ENCODE measurements around the gene ZBTB21.
A peak's percentile ranks its signal among the peaks of the same experiment; 100 is the strongest.

The ZBTB21 gene

DNA sequence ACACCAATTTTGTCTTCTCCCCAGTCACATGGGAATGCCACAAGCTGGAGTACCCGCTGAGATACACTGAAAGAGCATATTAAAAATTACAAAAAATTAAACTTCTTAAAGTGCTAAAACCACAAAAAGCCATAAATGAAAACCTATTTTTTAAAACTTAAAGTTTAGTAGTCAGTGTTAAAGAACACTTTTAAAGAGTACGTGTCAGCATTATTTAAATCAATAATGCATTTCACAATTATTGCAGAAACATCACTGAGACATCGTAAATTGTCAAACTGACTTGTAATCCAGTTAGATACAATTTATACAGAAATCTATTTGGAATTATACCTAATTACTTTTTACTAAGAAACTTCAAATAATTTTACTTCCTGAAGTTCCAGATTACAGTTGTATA is 22.9 kb downstream of the ZBTB21 start:
- DNase-seq = no peak

DNA sequence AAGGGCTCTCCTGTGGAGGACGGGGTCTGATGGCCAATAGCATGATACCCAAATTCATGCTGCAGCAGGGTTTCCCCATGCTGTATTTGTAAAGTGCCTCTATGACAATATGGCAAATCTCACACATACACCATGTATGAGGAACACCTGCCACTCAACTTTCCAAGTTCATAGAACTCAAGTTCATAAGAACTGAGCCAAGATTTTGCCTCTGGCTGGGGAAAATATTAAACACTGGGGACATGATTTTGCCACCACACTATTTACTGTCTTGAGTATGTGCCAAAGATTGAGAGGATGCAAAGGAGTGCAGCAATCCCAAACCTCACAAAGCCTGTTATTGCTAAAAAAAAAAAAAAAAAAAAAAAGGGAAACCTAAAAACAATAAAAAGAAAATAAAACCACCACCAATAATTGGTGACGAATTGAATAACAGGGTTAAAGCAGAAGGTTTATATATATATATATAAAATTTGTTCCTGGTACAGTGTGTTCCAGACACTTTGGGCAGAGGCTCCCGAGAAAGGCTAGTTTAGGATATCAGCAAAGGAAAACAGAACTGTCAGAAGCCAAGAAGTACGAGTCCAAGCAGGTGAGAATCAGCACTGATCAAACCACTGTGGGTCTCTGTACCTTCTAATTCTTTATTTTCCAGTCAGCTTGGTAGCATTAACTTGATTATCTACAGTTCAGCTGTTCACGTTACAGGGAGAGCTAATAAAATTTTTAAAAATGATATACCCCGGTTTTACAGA is 24.3 kb downstream of the ZBTB21 start:
- DNase-seq = no peak

DNA sequence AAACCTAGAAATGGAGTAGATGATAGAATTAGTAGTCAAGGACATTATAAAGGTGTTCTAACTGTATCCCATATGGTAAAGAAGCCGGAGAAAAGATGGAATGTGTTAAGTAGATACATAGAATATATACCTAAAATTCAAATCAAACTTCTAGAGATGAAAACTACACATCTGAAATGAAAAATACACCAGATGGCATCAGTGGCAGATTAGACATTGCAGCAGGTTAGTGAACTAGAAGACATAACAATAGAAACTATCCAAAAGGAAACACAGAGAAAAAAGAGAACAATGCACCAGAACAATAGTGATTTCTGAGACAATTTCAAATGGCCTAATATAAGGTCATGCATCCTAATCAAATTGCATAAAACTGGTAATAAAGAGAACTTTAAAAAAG is 26.9 kb downstream of the ZBTB21 start:
- DNase-seq = no peak

DNA sequence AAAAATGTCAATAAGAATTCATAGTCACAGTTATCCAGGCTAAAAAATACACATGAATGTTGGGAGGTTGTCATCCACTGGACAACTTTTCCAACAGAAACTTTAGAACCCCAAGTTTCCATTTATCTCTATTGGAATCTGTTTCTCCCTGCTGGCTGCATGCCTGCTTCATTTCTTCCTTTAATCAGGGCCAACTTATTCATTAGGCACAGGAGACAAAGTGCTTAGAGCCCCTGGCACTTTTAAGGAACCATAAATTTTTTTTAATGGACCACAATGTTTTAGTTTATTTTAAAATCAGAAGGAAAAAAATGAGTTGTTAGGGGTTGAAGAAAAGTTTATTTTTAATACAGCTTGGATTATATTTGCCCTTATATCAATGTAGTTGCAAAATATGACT is 29.6 kb downstream of the ZBTB21 start:
- no peak for DNase-seq

DNA sequence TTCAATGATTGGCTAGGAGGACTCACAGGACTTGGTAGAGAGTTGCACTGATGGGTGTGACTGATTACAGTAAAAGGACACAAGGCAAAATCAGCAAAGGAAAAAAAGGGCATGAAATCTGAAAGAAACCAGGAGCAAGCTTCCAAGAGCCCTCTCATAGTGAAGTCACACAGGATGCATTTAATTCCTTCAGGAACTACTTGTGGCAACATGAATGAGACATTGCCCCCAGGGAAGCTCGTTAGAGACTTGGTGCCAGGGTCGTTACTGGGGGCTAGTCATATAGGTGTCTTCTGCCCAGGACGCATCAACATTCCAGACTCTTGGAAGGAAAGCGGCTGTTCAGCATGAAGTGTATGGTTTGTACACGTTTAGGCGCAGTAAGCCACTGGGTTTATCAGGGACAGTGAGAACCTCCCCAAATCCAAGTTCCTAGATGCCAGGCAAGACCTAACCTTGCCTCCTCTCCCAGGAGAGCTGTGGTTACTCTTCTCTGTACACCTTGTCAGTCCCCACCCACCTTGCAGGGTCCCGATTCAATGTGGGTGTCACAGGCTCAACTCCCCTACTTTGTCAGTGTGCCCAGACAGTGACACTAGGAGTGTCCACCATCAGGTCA is 30.3 kb downstream of the ZBTB21 start:
- no peak for DNase-seq

DNA sequence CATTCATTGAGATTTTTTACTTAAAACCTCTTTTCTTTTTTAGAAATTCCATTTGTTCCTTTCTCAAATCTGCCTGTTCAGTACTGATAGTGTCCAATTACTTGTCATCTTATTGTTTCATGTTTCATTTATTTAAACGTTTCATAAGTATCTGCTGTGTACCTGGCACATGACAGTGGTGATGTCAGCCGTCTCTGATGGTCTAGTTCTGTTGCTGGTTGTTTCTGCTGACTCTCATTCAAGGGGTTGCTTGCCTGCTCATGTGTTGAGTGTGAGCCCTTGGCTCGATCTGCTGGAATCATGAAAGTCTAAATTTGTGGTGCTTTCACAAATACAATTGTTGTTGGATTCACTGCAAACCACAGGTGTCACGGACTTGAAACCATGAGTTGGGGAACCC is 30.8 kb downstream of the ZBTB21 start:
- DNase-seq = no peak

DNA sequence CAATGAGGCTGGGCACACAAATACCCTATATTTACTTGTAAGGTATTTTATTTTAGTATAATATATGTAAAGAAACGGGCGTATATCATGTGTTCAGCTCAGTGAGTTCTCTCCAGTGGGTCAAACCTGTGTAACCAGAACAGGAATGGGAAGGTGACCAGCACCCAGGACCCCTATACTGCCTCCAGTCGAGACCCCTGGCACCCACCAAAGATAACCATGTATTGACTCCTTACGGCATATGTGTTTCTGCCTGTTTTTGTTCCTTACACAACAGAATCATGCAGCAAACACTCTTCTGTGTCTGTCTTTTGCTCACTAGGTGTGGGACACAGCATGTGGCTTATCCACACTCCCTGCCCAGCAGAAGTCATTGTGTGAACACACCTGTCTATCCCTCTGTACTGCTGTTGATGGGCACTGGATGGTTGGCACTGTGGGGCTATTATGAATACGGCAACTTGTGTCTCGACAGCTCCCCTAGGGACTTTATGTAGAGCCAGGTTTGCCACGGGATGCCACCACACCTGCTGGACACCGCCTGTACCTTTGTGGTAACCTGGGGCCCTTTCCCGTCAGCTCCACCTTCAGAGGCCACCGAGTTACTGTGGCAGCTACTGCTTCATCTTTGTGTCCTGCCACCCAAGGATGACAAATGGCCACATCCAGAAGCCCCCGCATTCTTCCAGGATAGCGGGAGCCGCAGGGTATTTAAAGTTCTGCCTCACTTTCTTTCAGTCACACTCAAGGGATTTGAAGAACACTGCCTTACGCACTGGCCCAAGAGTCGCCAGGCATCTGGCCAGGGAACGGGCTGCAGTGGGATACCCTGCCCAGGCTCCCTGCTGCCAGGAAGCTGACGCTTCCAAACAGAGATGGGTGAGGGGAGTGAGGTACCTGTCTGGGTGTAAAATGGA is 32.9 kb downstream of the ZBTB21 start:
- DNase-seq = no peak

DNA sequence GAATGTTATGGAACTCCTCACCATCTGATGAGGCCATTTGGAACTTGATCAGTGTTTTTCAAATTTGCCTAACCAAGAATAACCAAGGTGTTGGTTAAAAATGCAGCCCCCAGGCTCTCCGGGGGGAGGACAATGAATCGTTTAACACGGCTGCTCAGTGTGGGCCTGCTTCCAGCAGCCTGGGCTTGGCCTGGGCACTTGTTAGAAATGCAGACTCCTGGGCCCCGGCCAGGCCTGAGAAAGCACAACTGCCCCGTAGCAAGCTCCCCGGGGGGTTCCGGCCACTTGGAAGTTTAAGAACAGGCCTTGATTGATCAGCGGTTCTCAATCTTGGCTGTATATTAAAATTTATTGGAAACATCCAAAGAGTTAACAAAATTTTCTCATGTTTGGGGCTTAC is 33.5 kb downstream of the ZBTB21 start:
- no peak for DNase-seq

DNA sequence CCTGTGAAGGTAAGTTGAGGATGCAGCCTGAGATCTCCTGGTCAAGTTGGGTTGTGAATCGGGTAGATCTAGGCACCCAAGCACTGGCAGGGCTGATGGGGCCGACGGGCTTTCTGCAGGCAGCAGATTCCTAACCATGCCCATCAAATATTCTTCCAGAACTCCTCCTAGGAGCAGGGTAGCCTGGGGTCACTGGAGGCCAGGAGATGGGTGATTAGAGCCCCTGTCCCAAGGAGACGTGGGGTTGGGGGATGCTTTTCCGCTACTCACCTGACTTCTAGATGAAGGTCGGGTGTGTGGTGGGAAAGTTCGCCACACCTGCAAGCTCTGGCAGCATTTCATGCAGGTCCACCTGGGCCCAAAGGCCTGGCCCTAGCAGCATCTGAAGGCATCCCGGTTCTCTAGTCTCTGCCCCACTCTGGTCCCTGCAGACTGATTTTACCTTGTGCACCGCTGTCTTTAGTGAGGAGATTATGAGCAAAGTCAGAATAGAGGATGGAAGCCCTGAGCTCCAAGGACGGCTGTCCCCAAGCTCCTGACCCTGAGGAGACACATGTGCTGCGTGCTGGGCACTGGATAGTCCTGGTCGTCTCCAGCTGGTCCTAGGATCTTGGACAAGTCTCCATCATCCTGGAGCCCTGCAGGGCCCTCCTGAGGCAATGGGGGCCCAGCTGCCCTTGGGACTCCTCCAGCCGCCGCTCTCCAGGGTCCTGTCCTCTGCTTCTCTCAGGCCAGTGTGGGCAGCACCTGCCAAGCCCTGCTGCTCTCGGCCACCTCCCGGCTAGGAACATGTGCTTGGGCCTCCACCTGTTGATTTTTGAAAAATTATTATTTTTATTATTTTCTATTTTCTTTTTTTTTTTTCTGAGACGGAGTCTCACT is 34.5 kb downstream of the ZBTB21 start:
- no peak for DNase-seq

DNA sequence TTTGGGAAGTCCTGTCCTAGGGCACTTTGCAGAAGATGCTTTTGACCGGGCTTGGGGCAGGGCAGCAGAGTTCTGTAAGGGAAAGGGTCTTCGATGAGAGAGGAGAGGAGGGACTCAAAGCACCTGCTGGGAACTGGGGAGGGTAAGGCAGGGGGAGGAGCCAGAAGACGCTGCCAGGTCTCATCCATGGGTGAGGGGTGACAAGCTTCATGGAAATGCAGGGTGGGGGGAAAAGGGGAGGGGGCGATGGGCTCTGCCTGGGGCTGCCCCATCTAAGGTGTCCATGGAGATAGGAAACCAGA is 35.5 kb downstream of the ZBTB21 start:
- no peak for DNase-seq

DNA sequence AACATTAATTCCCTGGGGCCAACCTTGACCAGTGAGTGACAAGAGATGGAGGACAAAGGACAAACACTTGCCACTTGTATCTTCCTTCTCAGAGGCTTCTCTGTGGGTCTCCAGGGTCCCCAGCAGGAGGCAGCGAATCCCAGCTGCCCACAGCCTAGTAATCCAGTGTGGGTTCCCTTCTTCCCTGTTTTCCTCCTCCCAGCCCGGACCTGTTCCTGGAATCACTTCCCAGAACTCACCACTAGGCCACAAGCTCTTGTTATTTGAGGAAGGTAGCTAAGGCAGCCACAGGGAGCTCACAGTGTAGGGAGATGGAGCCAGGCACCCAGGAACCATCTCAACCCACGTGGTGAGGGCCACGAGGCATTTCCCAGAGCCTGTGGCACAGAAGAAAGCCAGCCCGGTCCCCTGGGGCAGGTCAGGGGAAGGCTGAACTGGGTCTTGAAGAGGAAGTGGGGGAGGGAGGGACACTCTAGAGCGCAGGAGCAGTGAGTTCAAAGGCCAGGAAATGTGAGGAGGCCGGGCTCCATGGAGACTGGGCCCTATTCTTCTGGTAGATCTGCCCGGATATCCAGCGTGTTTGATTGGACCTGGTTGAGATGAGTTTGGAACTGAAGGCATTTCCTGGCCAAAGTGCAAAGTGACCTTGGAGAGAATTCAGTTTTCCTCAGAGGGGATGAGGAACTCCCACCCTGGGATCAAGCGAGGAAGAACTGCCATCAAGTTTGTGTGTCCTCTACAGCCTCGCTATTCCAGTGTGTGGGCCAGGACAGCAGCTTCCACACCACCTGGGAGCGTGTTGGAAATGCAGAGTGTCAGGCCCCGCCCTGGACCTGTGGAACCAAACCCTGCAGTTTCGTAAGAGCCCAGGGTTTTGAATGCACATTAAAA is 36.1 kb downstream of the ZBTB21 start:
- DNase-seq = peak; percentile 26

DNA sequence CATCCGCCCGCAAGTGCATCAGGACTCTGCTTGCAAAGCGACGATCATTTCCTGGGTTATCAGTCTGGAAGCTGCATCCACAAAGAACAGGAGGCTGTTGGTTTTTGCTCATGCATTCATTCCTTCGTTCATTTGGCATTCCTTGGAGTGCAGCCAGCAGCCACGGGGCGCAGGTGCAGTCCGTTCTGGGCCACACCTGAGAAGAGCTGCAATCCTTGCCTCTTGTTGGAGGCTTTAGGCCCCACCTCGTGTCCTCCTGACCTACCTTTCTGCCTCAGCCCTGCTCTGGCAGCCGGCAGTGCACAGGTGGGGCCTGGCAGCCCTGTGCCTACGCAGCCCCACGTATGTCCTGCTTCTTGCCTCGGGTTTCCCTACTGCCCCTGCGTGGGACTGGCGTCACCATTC is 36.7 kb downstream of the ZBTB21 start:
- DNase-seq = no peak

DNA sequence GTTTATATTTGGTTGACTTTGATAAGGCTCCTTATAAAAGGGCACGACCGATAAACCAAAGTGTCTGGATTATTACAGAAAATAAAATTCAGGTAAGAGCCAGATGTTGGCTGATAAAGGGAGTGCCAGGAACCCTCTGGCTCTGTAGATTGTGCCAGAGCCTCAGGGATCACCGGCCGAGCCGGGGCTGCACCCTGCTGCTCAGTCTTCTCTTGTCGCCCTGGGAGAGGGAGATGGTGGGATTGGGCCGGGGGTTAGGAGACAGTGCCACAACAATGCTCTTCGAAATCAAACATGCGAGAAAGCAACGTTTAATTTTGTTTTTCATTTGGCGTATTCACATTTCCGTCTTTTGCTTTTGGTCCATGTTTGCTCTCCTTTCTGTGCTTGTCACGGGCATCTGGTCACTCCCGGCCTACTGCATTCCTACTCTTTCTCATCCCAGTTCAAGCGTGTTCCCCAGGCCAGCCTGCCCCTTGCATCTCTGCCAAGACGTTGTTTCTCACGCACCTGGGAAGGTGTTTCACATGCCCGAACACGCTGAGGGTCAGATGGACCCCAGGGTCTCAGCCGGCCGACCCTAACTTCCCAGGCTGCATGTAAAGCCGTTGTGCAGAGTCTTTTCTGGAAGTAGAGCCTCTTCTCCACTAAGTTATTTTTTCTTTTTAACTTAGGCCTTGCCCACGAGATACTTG is 37.5 kb downstream of the ZBTB21 start:
- no peak for DNase-seq

DNA sequence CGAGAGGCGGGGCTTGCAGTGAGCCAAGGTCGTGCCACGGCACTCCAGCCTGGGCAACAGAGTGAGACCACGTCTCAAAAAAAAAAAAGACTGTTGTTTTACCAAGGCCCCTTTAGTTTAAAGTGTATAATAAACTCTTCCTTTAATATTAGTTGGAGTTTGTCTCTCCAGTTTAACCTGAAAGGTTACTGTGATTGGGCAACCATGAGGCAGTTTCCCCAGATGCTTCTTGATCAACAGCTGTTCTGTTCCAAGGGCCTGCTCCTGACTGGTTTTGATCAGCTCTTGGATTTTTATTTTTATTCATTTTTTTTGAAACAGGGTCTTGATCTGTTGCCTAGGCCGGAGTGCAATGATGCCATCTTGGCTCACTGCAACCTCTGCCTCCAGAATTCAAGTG is 38.3 kb downstream of the ZBTB21 start:
- no peak for DNase-seq

DNA sequence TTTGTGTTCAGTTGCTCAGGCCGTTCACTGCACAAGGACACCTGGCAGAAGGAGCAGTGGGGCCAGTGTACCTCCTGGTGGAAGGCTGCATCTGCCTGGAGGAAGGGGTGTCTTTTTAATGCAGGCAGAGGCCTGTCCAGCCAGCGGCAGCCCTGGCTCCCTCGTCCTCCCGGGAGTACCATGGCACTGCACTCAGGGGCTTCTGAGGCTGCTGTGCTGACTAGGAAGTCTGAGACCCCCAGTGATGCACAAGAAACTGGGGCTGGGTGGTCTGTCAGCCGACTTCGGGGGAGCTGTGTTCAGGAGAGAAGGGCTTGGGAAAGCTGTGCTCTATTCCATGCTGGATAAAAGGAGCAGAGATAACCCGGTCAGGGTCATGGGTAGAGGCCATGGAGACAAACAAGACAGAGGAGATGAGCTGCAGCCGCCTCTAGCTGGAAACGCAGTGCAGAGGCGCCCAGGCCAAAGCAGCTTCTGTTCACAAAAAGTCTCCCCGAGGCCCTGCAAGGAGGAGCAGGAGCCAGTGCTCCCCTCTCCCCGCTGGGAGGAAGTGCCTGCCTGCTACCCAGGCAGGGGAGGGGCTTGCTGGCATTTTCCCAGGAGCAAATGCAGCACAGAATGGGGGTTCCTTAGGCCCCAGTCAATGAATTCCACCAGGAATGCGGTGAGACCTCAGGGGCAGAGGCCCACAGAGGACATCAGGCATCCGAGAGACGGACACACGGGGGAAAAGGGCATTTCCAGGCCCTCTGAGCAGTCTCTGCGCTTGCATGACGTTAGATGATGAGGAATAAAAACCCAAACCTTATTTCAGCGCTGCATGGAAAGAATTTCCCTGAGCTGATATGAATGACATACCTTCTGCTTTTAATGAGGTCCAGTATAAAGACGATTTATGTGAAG is 39.2 kb downstream of the ZBTB21 start:
- no peak for DNase-seq

DNA sequence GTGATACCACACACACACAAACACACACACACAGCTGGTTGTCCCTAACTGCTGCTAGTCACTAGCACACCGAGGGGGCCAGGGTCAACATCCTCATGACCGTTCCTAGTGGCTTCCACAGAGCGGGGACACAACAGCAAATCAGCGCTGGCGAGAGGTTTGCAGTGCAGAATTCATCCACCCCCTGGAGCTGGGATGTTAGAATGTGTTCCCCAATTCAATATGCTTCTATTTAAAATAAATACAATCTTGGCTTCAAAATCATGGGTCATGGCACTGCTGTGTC is 40.1 kb downstream of the ZBTB21 start:
- DNase-seq = no peak

DNA sequence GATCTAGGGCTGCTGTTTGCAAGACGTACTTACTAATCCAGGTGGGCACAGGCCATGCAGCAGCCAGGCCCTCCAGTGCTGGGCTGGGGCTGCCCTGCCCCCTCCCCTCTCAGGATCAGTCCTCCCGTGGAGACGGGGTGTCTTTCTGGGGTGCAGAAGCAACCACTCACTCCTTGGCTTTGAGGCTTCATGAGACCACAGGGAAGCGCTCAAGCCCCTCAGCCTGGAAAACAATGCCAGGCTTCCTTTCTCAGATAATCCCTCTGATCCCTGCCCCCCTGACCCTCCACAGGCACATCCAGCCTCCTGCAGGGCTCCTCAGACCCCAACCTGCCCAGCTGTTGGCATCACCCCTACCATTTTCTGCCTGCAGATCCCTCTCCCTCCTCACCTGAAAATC is 42.5 kb downstream of the ZBTB21 start:
- DNase-seq = no peak

DNA sequence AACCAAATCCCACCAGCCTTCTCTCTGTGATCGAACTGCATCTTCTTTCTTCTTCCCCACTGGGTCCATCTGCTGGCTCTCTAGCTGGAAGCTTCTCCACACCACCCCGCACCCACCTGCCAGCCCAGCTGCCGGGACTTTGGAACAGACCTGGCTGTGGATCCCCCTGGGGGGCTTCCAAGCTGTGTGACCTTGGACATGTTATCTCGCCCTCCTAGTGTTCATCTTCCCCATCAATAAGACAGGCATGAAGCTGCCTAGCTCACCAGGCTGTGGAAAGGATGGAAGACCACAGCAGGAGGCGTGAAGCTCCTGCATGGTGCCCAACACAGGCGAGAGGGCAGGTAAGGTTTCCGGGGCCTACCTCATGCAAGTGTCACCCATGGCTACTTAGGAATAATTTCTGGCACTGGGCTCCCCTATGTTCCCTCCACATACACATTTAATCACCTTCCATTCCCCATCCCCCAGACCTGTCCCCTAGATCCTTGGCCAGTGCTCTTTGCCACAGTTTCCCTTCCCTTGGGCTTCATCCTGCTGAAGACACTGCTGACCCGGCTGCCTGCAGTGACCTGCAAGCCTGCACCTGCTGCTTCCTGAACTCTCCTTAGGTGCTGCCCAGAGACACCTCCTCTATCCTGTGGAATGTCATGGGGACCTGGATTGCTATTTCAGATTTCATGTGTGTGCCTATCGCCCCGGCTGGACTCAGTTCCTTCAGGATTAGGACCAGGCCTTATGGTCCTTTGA is 43.1 kb downstream of the ZBTB21 start:
- DNase-seq = no peak

DNA sequence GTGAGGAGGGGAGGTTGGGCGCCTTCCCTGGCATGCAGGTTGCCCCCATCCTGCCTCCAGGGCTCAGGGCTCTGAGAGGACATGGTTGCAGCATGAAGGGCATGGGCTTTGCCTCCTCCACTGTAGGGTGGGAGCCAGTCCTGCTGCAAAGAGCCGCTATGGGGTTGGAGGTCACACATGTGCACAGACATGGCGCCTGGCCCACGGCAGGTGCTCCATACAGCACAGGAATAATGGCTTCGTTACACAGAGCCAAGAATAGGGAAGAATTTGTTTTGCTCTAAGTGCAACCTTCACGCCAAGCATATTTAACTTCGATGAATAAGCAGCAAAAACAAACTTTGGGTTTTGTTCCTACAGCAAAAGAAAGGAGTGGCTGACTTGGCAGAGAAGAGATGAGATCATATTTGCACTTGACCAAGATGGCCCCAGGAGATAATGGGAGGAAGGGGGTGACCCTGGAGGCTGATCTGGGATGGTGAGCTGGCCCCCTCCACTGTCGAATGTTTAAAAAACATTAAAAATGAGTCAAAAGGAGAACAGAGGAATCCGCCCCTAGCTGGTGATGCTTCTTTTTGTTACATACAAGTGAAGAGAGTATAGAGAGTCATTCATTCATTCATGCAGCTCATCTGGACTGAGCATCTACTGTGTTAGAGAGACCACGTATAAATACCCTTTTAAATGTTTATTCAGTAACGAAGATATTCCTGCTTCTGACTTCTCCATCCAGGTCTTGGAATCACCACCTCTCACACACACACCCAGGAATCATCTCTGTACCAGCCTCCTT is 43.9 kb downstream of the ZBTB21 start:
- no peak for DNase-seq

Data from inflammatory macrophage treated with lipopolysaccharide for 4 hours (primary cell).